WI38 (cell line): ENCODE measurements around the gene SMG9.

Experiments
- H3K4me3 ChIP-seq: 2 replicates; pipeline ENCODE4 v1.5.1; 2011; ENCODE audit warnings: low read depth, mild to moderate bottlenecking, control low read depth, low read length
- CTCF ChIP-seq: IDR thresholded peaks from 2 replicates; pipeline ENCODE4 v1.5.1; 2012; ENCODE audit warnings: low read depth, mild to moderate bottlenecking, control low read depth, low read length

The SMG9 gene

GRCh38 chr19:43751466-43752220 lies 3.1 kb downstream of the SMG9 start:
- no peak overlapping the region for H3K4me3 ChIP-seq
- no peak for TF ChIP-seq CTCF

DNA sequence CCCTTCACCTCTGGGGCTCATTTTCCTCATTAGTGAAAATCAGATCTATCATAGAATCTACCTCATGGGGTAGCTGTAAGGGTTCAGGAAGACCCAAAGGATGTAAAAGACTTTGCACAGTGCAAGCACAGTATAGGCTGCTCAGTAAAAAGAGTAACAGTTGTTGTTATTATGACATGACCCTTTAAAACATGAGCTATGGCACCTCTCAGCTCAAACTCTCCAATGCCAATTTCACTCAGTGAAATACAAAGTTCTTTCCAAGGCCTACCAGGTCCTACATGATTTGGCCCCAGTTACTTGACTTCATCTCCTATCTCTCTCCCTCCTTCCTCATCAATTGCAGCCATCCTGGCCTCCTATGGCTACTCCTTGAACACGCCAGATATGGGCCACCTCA lies 4.9 kb downstream of the SMG9 start:
- no peak for TF ChIP-seq CTCF
- no peak overlapping the region for H3K4me3 ChIP-seq

GRCh38 chr19:43749152-43749551 lies 5.6 kb downstream of the SMG9 start:
- TF ChIP-seq CTCF: no peak
- no peak overlapping the region for H3K4me3 ChIP-seq

DNA sequence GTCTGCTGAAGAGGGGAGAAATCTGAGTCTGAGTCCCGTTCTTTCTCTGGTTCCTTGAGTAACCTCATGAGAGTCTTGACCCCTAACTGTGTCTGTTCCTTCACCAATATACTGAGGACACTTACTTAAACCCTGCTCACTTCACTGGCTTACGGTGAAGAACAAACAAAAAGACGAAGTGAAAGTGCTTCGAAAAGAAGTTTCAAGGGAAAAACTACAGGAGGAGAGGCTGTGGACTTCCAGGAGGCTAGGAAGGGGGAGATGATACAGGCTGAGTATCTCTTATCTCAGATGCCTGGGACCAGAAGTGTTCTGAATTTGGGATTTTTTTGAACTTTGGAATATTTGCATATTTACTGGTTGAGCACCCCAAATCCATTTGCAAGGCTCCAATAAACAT lies 6.1 kb downstream of the SMG9 start:
- no peak overlapping the region for H3K4me3 ChIP-seq
- TF ChIP-seq CTCF: no peak

DNA sequence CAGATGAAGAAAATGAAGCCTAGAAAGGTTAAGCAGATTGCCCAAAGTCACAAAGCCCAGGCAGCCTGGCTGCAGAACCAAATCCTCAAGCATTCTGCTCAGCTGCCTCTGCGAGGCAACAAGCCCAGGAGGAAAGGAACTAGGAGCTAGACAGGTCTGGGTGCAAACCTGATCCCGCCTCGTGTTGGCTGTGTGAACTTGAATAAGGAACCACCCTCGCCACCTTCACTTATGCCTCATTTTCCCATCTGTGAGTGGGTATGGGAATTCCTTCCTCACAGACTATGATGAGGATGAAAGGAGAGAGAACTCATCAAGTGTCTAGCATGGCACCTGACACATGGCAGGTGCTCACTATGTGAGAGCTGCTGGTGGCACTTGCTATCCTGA lies 6.6 kb downstream of the SMG9 start:
- TF ChIP-seq CTCF: no peak
- H3K4me3 ChIP-seq: no peak overlapping the region

DNA sequence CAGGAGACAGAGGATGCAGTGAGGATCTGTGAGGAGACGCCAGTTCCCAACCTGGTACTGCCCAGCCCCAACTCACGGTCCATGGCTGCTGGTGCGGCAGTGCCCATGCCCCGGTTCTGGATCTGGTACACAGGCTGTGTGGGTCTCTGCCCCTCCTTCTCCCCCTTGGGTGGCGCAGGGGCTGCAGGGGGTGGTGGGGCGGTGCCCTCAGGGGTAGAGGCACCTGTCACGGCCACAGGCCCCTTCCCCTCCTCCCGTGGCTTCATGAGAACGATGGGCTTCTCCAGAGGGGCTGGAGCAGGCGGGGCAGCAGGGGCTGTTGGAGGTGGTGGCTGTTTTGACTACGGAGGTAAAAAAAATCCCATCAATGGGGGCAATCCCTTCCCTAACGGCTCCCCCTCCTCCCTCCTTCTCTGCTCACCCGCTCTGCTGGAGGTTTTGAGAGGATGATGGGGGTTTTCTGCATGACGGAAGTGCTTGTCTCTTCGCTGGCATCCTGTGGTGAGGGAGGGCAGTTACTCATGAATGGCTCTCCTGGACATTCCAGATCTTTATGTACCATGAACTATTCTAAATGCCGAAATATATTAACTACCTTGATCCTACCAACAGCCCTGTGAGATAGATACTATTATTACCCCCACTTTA lies 7.1 kb downstream of the SMG9 start:
- TF ChIP-seq CTCF: no peak
- H3K4me3 ChIP-seq: no peak overlapping the region

- no peak for TF ChIP-seq CTCF
- H3K4me3 ChIP-seq: no peak overlapping the region
Observed at GRCh38 chr19:43743059-43743458, 11.7 kb downstream of the SMG9 start.
